CD4-positive, alpha-beta T cell treated with Interleukin-6 at 100 ng/mL for 8 hours (primary cell): ENCODE measurements around the gene TMEM131L.

Experiments used
- DNase-seq: peaks from one replicate; pipeline ENCODE4 v3.0.0-alpha.2; 2020; ENCODE audit warnings: mixed read lengths, low spot score

Gene TMEM131L

DNA sequence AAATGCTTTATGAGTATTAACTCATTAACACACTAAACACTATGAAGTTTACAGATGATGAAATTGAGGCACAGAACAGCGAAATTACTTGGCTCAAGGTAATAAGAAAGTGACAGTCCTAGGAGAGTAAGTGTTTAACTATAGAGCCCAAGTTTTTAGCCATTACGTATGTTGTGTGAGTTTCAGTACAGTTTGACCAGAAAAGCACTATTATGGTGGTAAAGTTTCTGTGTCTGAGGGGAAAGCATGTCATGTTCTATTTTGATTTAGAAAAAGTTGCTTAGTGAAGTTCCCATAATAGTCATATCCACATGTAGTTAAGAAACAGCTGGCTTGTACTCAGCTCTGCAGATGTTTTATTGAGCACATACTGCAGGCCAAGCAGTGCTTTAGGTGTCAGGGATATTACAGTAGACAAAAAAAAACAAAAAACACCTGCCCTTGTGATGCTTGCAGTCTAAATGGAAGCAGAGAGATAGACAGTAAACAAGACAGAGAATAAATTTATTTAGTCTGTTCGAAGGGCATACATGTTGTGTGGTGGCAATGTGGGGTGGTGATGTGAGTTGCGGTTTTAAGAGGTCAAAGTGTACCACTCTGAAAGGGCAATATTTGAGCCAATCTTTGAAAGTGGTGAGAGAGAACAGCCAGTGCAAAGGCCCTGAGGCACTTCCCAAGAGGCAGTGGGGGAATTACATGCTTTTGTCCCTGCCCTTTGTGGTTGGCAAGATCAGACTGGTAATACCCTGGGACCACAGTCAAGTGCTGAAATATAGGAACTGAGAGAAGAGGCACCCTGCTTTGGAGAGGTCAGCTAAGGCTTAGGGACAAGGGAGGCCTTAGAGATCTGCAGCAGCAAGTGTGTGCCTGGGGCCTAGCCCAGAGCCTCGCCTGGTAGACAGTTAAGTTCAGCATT lies 6.2 kb downstream of the TMEM131L start:
- DNase-seq = peak; percentile 0

DNA sequence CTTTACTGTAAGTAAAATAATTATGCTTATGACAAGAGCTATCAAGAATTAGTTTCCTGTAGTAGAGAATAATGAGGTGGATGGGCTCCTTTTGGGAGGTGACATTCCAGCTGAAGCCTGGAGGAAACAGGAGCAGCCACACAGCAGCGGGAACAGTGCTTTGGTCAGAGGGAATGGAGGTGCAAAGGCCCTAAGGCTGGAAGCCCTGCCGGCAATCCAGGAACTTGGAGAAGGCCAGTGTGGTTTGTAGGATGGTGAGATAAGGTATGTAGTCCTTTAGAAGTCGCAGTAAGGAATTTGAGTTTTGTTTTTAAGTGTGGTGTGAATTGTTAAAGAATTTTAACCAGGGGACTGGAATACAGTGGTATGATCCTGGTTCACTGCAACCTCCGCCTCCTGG lies 8.1 kb downstream of the TMEM131L start:
- peak; percentile 0 for DNase-seq

DNA sequence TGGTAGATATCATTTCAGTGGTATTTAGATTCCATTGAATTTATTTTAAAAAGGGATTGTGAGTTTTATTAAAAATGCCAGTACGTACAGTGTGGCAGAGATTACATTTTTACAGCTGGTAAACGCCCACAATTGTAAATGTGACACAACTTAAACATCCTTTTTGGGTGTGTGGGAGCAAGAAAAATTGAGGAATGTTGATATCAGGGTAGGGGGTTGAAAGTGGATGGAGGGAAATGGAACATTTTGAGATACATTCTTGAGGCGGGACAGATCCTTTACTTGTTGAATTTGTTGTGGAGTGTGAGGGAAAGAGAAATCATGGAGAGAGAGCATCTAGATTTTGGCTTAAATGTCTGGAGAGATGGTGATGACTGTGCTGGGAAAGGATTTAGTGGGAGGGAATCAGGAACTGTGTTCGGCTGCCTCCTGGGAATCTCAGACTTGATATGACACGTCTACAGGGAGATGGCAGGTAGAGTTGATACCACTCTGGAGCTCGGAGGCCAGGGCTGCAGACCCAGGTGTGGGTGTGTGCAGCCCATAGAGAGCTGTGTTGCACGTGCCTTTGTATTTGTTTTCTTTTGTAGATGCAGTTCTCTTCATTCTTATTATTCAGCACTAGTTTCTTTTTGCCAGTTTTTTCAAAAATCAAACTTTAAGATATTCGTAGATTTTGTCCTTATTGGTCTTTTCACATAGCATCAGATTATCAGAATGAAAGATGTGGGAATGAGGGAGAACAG lies 10.8 kb downstream of the TMEM131L start:
- no peak for DNase-seq

DNA sequence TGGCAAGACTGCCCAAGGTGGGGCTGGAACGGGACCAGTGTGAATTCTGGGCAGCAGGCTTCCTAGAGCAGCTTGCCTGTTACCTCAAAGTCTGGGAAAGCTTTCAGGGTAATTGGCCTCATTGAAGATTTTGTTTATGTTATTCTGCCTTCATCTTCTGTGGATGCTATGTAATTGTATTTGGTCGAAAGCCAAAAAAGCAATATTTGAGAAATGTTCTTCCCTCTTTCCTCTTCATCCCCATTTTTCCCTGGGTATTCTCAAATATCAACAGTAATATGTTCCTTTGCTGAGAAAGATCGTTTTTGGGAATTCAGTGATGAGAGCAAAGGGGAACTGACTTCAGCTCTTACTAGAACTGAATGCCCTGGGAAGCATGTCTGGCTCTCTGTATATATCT lies 12.9 kb downstream of the TMEM131L start:
- DNase-seq = no peak

DNA sequence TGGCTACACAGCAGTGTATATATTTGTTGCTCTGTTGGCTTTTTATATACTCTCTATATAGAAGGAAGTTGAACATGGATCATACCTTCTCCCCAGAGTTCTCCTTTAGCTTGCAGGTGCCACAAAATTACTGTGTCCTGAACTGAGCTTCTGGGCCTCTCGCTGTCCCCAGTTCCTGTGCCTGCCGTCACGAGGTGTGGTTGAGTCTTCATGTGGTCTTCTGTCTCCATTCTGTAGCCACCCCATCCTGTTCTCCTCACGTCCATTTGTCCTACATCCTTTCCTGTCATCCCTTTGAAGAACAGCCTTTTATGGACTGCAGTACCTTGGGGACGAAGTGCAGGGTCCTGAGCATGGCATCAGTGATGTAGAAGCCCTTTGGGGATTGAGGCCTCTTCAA lies 14.5 kb downstream of the TMEM131L start:
- DNase-seq = no peak

DNA sequence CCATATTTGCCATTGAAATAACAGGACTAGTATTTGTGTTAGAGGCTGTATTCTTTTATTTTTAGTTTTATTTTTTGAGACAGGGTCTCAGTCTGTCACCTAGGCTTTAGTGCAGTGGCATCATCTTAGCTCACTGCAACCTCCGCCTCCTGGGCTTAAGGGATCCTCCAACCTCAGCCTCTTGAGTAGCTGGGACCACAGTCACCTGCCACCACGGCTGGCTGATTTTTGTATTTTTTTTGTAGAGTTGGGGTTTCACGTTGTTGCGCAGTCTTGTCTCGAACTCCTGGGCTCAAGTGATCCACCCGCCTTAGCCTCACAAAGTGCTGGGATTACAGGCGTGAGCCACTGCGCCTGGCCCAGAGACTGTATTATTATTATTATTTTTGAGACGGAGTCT lies 15.3 kb downstream of the TMEM131L start:
- no peak for DNase-seq

DNA sequence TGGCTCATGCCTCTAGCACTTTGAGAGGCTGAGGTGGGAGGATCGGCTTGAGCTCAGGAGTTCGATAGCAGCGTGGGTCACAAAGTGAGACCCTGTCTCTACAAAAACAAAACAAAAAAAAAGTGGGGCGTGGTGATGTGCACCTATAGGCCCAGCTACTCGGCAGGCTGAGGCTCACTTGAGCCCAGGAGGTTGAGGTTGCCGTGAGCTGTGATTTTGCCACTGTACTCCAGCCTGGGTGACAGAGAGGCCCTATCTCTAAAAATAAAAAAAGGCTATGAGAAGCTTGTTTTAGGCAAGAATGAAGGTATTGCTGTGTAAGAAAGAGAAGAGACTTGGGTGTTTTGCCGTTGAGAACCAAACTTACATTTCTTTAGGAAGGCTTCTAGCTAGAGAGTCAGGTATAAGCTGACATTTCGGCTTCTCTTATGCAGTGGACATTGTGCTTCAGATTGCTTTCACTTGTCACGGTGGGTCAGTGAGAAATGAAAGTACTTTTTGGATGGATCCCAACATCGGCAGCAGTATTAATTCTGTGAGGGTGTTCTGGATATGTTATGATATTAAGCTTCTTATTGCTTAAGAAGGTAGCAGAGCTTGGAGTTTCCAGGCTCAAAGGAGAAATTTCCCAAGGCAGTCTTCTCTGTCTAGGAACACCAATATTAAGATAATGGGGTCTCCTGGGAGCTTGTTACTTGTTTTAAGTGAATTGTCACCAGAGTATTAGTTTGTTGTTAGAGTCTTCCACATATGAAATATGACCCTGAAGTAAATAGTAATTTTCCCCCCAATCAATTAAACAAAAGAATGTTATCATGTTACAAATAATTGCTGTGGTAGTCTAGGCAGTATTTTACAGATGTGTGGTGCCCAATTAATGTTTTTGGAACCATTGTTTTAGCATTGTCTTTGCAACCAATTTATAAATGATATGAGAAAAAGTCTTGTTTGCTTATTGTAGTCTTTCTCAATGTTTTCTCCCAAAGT lies 17.6 kb downstream of the TMEM131L start:
- no peak for DNase-seq

DNA sequence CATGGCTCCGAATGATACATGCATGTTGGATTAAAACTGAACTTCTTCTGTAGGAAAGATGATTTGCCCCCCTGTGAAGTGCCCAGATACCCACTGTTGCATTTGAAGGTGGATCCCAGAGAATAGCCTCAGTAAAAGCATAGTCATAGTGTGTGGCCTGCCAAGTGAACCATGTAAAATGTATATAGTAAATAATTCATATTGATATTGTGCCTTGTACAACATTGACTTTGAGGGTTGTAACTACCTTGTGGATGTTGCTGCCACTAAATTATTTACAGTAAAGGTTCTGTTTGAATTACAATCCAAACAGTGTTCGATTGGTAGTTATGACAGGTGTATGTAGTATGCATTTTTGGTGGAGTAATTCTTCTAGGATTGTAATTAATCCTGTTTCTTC lies 19.2 kb downstream of the TMEM131L start:
- no peak for DNase-seq

DNA sequence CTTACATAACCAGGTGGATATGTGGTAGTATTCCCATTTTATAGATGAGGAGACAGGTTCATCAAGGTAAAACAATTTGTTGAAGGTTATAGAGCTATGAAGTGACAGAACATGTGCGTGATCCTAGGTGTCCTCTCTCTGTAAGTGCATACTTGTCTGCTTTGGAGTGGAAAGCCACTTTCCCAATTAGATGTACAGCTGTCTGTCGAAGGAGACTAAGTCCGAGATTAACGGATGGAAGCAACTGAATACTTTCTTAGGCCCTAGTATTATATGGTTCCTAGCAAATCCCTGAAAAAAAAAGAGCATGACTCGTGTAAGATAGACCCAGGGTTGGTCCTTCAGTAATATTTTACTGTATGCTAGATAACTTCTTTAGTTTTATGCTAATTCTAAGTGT lies 19.7 kb downstream of the TMEM131L start:
- no peak for DNase-seq

DNA sequence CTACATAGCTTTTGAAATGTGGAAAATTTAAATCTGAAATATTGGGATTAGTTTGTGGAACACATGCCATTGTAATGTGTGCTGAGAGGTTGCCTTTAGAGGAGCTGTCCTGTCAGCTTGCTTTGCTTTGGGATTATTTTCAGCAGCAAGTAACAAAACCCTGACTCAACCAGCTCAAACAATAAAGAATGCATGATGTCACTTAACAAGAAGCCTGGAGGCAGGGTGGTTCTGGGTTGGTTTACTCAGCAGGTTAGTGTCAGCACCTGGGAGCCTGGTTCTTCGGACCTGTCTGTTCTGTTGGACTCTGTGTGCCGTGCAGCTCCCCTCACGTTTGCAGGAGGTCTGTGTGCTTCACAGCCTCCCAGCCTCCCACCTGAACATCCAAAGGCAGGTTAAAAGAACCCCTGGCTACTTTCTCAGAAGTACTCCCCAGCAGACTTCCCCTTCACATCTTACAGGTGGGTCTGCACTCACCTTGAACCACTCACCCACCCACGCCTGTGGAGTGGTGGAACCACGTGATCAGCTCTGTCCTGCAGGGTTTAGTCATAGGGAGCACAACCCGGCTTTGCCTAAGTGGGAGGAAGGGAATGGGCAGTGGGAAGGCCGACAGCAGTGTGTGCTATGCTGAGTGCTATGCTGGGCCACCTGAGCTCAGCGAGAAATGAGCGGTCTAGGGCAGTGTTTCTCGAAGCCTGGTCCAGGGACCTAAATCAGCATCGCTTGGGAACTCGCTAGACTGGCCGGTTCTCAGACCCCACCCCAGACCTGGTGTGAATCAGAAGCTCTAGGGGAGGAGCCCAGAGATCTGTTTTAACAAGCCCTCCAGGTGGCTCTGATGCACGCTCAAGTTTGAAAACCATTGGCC lies 20.4 kb downstream of the TMEM131L start:
- DNase-seq = no peak

DNA sequence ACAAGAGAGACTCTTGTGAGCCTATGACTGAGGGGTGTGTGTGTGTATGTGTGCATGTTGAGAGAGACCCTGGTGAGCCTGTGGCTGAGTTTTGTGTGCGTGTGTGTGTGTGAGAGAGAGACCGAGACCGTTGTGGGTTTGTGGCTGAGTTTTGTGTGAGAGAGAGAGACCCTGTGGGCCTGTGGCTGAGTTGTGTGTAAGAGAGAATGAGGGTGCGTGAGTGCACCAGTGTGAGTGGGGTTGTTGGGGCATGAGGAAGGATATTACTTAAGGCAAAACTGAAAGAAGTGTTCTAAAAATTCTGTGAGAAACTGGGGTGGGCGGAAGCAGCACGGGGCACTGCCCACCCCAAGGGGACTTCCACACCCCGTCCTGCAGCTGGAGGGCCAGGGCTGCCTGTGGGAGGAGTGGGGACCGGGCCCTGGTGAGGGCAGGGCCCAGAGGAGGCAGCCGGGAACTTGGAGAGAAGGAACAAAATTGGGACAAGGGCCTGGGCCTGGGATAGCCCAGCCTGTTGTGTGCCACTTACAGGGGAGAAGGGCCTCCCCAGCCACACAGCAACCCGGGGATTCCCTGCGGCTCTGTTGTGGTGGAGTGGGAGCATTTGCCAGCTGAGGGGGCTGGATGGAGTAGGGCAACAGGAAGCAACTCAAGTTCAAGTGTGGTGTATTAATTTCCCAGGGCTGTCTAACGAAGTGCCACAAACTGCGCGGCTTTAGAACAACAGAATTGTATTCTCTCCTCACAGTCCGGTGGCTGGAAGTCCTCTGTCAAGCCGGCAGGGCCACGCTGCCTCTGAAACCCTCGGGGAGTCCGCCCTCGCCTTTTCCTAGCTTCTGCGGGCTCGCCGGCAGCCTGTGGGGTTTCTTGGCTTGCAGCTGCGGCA lies 22.1 kb downstream of the TMEM131L start:
- DNase-seq = peak; percentile 74

DNA sequence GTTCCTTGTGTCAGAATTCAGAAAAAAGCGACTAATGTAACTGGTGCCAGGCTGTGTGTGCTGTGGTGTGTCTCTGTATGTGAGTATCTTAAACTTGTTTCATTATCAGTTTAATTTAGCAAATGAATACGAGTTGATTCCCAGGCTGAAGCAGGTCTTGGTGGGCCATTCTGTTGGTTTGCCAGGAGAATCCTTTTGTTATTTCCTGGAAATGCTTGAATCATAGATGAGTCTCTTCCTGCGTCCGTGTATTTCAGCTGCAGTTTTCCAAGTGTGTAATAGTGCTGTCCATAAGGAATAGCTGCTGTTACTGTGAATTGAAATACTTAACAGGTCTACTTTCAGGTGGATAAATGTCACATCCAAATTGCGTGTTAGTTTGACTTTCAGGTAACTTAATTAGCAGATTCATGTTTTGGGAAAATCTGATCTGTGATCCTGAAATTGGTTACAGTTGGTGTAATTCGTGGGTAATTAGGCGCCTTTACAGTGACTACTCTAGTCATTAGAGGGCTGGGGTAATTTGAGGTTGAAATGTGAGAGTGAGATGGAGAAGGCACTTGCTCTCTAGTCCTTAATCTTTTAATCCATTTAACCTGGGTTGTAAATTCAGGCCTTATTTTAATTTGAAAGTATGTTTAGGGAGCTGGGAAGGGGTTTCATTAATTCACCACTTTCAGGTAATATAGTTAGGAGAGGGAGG lies 23.8 kb downstream of the TMEM131L start:
- DNase-seq = no peak

DNA sequence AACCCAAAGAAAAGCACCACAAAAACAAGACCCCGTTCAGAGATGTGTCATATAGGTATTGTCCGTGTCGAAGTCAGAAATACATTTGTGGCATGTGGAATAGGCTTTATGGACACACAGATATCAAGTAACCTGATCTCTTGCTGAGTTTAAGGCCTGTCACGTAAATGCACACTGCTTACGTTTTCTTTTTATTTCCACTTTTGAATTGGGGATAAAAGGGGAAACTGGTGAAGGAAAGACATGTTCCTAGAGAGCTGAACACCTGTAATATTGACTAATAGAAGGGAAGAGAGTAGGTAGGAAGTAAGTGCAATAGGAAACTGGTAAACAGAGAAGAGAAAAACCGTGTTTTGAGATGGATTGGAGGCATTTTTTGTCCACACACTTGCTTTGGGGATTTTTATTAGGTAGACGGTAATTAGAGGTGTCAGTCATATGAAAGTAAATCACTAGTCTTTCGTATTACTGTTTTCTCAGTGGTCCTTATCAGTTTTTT lies 24.9 kb downstream of the TMEM131L start:
- DNase-seq = no peak

DNA sequence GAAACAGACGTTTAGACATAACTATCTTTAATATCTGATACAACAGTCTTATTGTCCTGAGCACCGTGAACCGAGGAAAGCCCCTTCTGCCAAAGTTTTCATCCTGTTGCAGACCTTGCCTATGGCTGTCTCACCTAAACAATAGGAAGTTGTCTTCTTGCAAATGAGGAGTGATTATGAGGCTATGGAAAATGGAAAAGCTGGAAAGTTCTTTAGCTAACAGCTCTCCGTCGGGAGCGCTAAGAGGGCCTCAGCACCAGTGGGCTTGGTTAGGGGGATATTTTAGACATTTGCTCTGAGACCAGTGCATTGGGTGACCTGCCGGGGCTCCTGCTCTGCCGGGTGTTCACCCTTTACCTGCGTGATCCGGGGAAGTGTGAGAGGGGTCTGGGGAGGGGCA lies 28.4 kb downstream of the TMEM131L start:
- no peak for DNase-seq

DNA sequence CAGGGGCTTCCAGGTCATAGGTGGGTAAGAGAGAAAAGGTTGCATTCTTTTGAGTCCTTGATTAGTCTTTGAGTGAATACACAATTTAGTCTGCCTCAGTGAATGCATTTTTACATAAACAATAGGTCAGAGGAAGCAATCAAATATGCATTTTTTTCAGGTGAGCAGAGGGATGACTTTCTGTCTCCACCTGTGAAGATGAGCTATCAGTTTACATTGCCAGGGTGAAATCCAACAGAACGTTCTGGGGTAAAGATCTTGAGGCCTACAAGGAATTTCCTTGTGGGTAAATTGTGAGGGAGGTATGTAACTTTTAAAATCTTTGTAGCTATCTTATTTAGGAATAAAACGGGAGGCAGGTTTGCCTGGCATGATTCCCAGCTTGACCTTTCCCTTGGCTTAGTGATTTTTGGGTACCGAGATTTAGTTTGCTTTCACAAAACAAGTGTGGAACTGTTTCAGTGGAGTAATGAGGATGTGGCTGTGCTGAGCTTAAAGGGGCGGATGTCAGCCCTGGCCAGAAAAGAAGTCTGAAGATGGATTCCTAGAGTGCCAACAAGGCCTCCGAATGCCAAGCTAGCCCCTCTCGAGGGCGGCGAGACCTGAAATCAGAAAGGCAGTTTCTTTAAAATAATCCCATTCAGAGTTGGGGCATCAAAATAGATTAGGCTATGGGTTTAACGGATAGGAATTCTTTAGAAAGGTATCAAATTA lies 29.5 kb downstream of the TMEM131L start:
- no peak for DNase-seq

DNA sequence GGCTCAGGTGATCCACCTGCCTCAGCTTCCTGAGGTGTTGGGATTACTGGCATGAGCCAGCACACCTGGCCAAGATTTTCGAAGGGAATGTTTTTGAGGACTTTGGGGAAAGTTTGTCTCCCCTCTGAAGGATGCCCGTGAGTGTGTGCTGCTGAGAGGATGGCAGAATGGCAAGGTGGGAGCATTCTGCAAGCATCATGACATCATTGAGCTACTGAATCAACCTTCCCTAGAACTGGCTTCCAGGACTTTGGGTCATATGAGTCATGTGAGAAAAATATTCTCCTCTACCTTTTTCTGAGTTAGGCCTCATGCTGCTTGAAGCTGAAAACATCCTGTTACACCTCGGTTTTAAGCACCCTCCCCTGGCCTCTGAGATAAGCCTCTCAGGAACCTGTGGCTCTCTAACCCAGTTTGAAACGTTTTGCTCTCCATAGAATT lies 31.0 kb downstream of the TMEM131L start:
- peak; percentile 76 for DNase-seq

DNA sequence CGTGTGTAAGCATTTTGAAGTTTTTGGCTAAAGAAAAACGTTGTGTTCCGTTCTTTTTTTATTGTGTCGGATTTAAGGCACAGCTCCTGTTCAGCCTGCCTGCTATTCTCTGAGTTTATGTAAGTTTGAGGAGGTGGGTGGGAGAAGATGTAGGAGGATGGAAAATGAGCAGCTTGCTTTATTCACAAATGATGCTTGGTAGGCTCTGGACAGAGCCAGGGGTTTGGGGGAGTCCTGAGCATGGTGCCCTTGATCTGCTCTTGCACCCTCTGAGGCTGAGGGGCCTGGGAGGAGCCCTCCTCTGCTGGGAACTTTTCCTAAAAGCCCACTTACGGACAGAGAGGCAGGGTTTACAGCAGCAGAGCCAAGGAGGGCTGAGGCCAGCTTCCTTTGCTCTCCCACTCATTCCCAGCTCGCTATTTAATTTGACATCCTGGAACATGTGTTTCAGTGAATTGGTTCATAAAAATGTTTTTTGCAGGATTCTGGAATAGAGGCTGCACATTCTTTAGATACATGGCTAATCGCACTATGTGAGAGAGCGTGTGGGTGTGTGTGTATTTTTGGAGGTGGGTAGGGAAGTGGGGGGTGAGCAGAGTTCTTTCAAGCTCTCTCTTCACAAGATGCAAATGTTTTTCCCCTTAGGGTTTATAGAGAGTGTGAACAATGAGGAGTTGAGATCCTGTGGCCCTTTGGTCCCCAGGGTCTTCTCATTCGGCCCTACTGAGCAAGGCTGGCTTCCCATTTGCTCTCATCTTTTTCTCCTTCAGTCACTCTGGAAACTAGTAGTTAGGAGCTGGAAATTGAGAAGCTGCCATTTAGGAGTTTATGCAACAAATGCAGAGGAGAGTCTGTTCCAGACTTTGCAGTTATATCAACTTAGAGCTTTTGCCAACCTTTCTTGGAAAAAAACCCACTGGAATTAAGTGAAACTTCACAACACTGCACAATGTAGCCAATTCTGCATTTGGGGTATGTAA lies 32.1 kb downstream of the TMEM131L start:
- DNase-seq = peak; percentile 17
